ENCODE results near the gene RAD21L1. TPM values are rescaled to one million over a fixed set of nuclear protein-coding genes. Genes with fewer than 3 reads are reported as not detected.

The RAD21L1 gene
- total RNA-seq, 1 donor from 2014 or later: not detected

DNA sequence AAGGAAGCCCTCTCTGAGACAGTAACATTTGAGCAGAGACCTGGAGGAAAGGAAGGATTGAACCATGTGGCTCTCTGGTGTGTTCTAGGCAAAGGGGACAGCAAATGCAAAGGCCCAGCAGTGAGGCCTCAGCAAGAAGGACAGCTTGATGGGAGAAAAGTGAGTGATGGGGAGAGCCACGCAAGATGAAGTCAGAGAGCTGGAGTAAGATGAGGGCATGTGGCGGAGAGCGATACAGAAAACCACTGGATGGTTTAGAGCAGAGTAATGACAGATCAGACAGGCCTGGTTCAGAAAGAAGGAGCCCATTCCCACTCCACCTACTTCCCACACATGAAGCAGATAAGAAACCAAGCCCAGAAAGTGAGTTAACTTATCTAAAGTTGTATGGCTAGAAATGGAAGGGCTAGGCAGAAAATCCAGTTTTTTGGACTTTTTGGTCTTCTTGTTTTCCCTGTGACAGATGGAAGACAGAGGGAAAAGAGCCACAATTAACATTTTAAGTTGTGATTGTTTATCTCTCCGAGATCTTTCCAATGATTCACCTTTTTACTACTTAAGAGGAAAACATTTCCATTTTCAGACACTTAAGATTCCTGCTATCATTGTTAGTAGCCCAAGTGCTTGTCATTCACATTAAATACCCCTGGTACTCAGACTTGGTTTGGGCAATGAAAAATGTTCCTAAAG is 39.5 kb downstream of the RAD21L1 start:
- H3K4me1 ChIP-seq: peaks cover 8% of the 10 kb centered on the region
- DNase-seq (ENCODE audit: low spot score): no peak
- H3F3A ChIP-seq (ENCODE audit: low read depth): peaks cover 22% of the 10 kb centered on the region
- Mint-ChIP-seq H3K27ac (no peak overlapping the region), H3K4me1 (peaks cover 11% of the 10 kb centered on the region), H3K36me3 (no peaks in the 10 kb centered on the region), H3K27me3 (ENCODE audit: insufficient read depth, low read depth) (peaks cover 15% of the 10 kb centered on the region), H3K4me3 (peak overlapping the region; percentile 82), H3K9me3 (peaks cover 3% of the 10 kb centered on the region)
- no peak overlapping the region for H3K9ac ChIP-seq
- peak overlapping the region; percentile 81 for H3K4me3 ChIP-seq
- peaks cover 6% of the 10 kb centered on the region for H4K20me1 ChIP-seq (ENCODE audit: low read depth)
- H2AFZ ChIP-seq (replicated peaks): no peak overlapping the region
- TF ChIP-seq, protein P1, sequence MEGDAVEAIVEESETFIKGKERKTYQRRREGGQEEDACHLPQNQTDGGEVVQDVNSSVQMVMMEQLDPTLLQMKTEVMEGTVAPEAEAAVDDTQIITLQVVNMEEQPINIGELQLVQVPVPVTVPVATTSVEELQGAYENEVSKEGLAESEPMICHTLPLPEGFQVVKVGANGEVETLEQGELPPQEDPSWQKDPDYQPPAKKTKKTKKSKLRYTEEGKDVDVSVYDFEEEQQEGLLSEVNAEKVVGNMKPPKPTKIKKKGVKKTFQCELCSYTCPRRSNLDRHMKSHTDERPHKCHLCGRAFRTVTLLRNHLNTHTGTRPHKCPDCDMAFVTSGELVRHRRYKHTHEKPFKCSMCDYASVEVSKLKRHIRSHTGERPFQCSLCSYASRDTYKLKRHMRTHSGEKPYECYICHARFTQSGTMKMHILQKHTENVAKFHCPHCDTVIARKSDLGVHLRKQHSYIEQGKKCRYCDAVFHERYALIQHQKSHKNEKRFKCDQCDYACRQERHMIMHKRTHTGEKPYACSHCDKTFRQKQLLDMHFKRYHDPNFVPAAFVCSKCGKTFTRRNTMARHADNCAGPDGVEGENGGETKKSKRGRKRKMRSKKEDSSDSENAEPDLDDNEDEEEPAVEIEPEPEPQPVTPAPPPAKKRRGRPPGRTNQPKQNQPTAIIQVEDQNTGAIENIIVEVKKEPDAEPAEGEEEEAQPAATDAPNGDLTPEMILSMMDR (IDR thresholded peaks at IDR 0.05): no peak
- TF ChIP-seq EZH2 (IDR thresholded peaks at IDR 0.05): no peak
- TF ChIP-seq EZH2phosphoT487 (IDR thresholded peaks at IDR 0.05): no peak
- no peak overlapping the region for H3K27ac ChIP-seq
- H3K4me2 ChIP-seq: peak overlapping the region; percentile 83
- H3K36me3 ChIP-seq: no peaks in the 10 kb centered on the region
- no peaks in the 10 kb centered on the region for H3K79me2 ChIP-seq (ENCODE audit: low read depth)
- no peaks in the 10 kb centered on the region for H3K9me3 ChIP-seq (ENCODE audit: low read depth)
- H3K27me3 ChIP-seq: peaks cover 39% of the 10 kb centered on the region

DNA sequence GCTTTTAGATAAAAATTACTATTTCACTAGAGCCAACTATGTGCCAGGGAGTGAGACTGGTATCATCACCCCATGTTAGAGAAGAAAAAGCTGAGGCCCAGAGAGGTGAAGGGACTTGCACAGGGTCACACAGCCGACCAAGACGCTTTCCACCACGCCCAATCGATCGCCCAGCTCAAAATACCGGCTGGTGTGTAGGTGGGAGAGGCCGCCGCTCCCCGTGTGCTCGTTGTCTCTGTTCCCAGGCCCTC is 40.0 kb downstream of the RAD21L1 start:
- DNase-seq (ENCODE audit: low spot score): no peak
- H3K36me3 Mint-ChIP-seq: no peaks in the 10 kb centered on the region
- peak overlapping the region; percentile 82 for H3K4me3 Mint-ChIP-seq
- H3K4me1 Mint-ChIP-seq: peaks cover 11% of the 10 kb centered on the region
- H3K4me3 ChIP-seq: peak overlapping the region; percentile 81
- H3K27me3 Mint-ChIP-seq (ENCODE audit: insufficient read depth, low read depth): peaks cover 15% of the 10 kb centered on the region
- TF ChIP-seq EZH2 (IDR thresholded peaks at IDR 0.05) (no peak), EZH2phosphoT487 (IDR thresholded peaks at IDR 0.05) (no peak)
- TF ChIP-seq, protein P1 (IDR thresholded peaks at IDR 0.05): no peak
- peak overlapping the region; percentile 90 for H2AFZ ChIP-seq (replicated peaks)
- peaks cover 3% of the 10 kb centered on the region for H3K9me3 Mint-ChIP-seq
- no peaks in the 10 kb centered on the region for H3K36me3 ChIP-seq
- H3K4me2 ChIP-seq: peak overlapping the region; percentile 83
- H3K9ac ChIP-seq: no peak overlapping the region
- H3K79me2 ChIP-seq (ENCODE audit: low read depth): no peaks in the 10 kb centered on the region
- H3K27me3 ChIP-seq: peaks cover 34% of the 10 kb centered on the region
- peaks cover 8% of the 10 kb centered on the region for H3K4me1 ChIP-seq
- no peaks in the 10 kb centered on the region for H3K9me3 ChIP-seq (ENCODE audit: low read depth)
- no peak overlapping the region for H3K27ac Mint-ChIP-seq
- no peak overlapping the region for H3K27ac ChIP-seq
- H3F3A ChIP-seq (ENCODE audit: low read depth): peaks cover 22% of the 10 kb centered on the region
- H4K20me1 ChIP-seq (ENCODE audit: low read depth): peaks cover 6% of the 10 kb centered on the region

DNA sequence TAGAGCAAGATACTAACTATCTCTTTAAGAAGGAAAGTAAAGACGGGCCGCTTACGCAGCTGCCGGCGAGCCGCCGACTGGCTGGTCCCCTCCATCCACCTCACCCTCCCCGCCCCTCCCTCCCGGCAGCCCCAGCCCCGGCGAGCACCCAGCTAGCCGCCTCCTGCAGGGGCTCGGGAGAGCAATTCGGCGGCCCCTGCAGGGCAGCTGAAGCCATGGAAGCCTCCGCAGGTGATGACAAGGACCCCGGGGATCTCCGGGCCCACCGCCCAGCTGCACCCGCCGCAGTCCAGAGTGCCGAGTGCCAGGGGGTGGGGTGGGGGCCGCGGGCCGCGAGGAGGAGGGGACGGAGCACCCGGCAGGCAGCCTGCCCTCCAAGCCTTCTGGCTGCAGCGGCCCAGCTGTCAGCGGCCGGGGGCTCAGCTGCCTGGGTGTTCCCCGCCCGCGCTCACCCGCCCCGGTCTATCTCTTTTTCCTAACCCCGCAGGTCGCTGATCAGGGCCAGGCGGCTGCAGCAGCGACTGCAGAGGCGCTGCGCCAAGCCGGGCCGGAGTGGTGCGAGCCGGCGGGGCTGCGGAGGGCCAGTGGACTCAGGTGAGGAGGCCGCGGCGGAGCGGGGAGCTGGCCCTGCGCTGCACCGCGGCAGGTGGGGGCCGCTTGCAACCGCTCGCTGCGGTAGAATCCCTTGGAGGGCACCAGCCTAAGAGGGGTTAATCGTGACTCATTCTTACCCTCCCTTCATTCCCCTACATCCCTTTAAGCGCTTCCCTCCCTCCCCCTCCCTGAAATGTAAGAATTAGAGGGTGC is 40.5 kb downstream of the RAD21L1 start, which contains the start of gene SNPH:
Gene SNPH, plus strand, starts transcription at position 128 of the 807 bp plus-strand sequence. CDS start 29,946 bp downstream, outside the sequence.
- Histone ChIP-seq H3K79me2 (ENCODE audit: low read depth) (no peaks in the 10 kb centered on the region), H3K9me3 (ENCODE audit: low read depth) (no peaks in the 10 kb centered on the region), H3F3A (ENCODE audit: low read depth) (peaks cover 22% of the 10 kb centered on the region), H3K27ac (no peak within 1 kb of the TSS), H3K4me2 (peak within 1 kb of the TSS; percentile 83), H3K36me3 (no peaks in the 10 kb centered on the region), H2AFZ (replicated peaks) (peak within 1 kb of the TSS; percentile 90), H3K4me3 (peak within 1 kb of the TSS; percentile 81), H3K27me3 (peaks cover 29% of the 10 kb centered on the region), H4K20me1 (ENCODE audit: low read depth) (peaks cover 6% of the 10 kb centered on the region), H3K4me1 (peaks cover 8% of the 10 kb centered on the region), H3K9ac (no peak within 1 kb of the TSS)
- peaks cover 3% of the 10 kb centered on the region for H3K9me3 Mint-ChIP-seq
- H3K4me3 Mint-ChIP-seq: peak within 1 kb of the TSS; percentile 87
- H3K36me3 Mint-ChIP-seq: no peaks in the 10 kb centered on the region
- H3K4me1 Mint-ChIP-seq: peaks cover 11% of the 10 kb centered on the region
- no peak within 1 kb of the TSS for H3K27ac Mint-ChIP-seq
- DNase-seq (ENCODE audit: low spot score): peak; percentile 79
- H3K27me3 Mint-ChIP-seq (ENCODE audit: insufficient read depth, low read depth): peaks cover 15% of the 10 kb centered on the region
- TF ChIP-seq EZH2 (IDR thresholded peaks at IDR 0.05) (peak; percentile 40), EZH2phosphoT487 (IDR thresholded peaks at IDR 0.05) (peak; percentile 27)
- TF ChIP-seq, protein P1 (IDR thresholded peaks at IDR 0.05): no peak
